NCI-H2227 treated with DMSO at 0.1 percent for 48 hours (cell line): ENCODE measurements around the gene CDK19.
"Not testable (repeated sequence)": the region's sequence is repeated elsewhere in the genome, so short reads cannot be mapped to it uniquely, and the experiment has no call there.

ENCODE experiments used
- DNase-seq: peaks from one replicate; lab custom pipeline; 2025; lab: John Stamatoyannopoulos, UW

Gene CDK19

GRCh38 chr6:110756817-110757216, 58.5 kb downstream of the CDK19 start:
- no peak for DNase-seq

GRCh38 chr6:110755411-110755834, 59.8 kb downstream of the CDK19 start:
- DNase-seq = no peak

- DNase-seq = not testable (repeated sequence)
Measured at GRCh38 chr6:110753936-110754668, 61.2 kb downstream of the CDK19 start.

GRCh38 chr6:110748453-110748852, 66.8 kb downstream of the CDK19 start:
- no peak for DNase-seq

GRCh38 chr6:110746680-110747079, 68.6 kb downstream of the CDK19 start:
- no peak for DNase-seq

GRCh38 chr6:110744991-110745390, 70.3 kb downstream of the CDK19 start:
- no peak for DNase-seq

- DNase-seq = not testable (repeated sequence)
Measured at GRCh38 chr6:110742552-110742951, 72.7 kb downstream of the CDK19 start.

- no peak for DNase-seq
Measured at GRCh38 chr6:110741517-110741916, 73.8 kb downstream of the CDK19 start.

GRCh38 chr6:110738899-110739365, 76.3 kb downstream of the CDK19 start:
- DNase-seq = no peak

- DNase-seq = no peak
Measured at GRCh38 chr6:110735666-110736065, 79.6 kb downstream of the CDK19 start.

GRCh38 chr6:110731898-110732297, 83.4 kb downstream of the CDK19 start:
- DNase-seq = no peak

- DNase-seq = no peak
Measured at GRCh38 chr6:110731196-110731595, 84.1 kb downstream of the CDK19 start.

- no peak for DNase-seq
Measured at GRCh38 chr6:110728501-110728900, 86.8 kb downstream of the CDK19 start.

GRCh38 chr6:110723017-110723416, 92.3 kb downstream of the CDK19 start:
- no peak for DNase-seq

- no peak for DNase-seq
Measured at GRCh38 chr6:110720066-110720465, 95.2 kb downstream of the CDK19 start.

- DNase-seq = not testable (repeated sequence)
Measured at GRCh38 chr6:110719601-110720000, 95.7 kb downstream of the CDK19 start.

GRCh38 chr6:110714143-110714542, 101.1 kb downstream of the CDK19 start:
- no peak for DNase-seq

- no peak for DNase-seq
Measured at GRCh38 chr6:110712238-110712637, 103.0 kb downstream of the CDK19 start.

- DNase-seq = no peak
Measured at GRCh38 chr6:110710115-110710514, 105.2 kb downstream of the CDK19 start.

- no peak for DNase-seq
Measured at GRCh38 chr6:110708295-110708950, 106.8 kb downstream of the CDK19 start.

- DNase-seq = no peak
Measured at GRCh38 chr6:110705543-110705942, 109.7 kb downstream of the CDK19 start.

GRCh38 chr6:110703906-110704594, 111.2 kb downstream of the CDK19 start:
- no peak for DNase-seq
